Central memory CD8-positive, alpha-beta T cell (primary cell): ENCODE measurements around the gene TTC28.

Experiments
- ATAC-seq: fragments of 150-1000 bp; cut with Tn5 transposase; replicated peaks from 2 replicates; pipeline ENCODE4 v1.10.0; 2022; ENCODE audit warnings: mild to moderate bottlenecking, moderate FRiP score, moderate number of reproducible peaks; ENCODE audit not compliant: poor library complexity, severe bottlenecking; ENCODE audit errors: extremely low read depth
- DNase-seq, 2 donors: peaks; one replicate each; pipeline ENCODE4 v3.0.0; 2021; ENCODE audit warnings: low spot score in 2 of 2
- H3K27ac Mint-ChIP-seq: one replicate; pipeline ENCODE4 v1.8.0; 2022; ENCODE audit warnings: low read depth, mild to moderate bottlenecking, moderate library complexity, mixed read lengths
- H3K27me3 Mint-ChIP-seq: one replicate; pipeline ENCODE4 v1.8.0; 2022; ENCODE audit warnings: mixed read lengths
- H3K36me3 Mint-ChIP-seq: one replicate; pipeline ENCODE4 v1.8.0; 2022; ENCODE audit warnings: mild to moderate bottlenecking, moderate library complexity, mixed read lengths; ENCODE audit not compliant: insufficient read depth
- H3K4me1 Mint-ChIP-seq: one replicate; pipeline ENCODE4 v1.8.0; 2022; ENCODE audit warnings: mixed read lengths
- H3K4me3 Mint-ChIP-seq: one replicate; pipeline ENCODE4 v1.8.0; 2022; ENCODE audit warnings: mild to moderate bottlenecking, moderate library complexity, mixed read lengths
- H3K9me3 Mint-ChIP-seq: one replicate; pipeline ENCODE4 v1.8.0; 2022; ENCODE audit warnings: mixed read lengths

Gene TTC28

DNA sequence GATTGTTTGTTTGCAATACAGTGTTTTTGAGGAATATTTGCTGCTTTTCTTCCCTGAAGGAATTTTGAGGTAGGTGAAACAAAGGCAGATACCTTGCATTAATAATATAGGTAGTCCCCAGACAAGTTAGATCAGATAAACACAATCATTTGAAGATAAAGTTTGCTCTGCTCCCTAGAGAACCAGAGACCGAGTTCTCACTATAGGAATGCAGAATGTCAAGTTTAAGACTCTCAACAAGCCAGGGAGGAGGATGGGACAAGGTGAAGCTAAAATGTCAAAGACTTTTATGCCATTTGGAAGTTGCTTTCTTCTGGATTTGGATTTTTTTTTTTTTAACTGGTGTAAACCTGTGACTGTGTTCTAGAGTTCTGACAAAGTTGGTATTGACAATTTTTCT, 364.7 kb downstream of the TTC28 start:
- ATAC-seq = no peak
- Mint-ChIP-seq H3K4me1 (no peaks in the 10 kb centered on the region), H3K27ac (no peak overlapping the region), H3K4me3 (no peak overlapping the region), H3K9me3 (no peaks in the 10 kb centered on the region), H3K36me3 (peaks cover 1% of the 10 kb centered on the region), H3K27me3 (peaks cover 38% of the 10 kb centered on the region)
- no peak for DNase-seq

DNA sequence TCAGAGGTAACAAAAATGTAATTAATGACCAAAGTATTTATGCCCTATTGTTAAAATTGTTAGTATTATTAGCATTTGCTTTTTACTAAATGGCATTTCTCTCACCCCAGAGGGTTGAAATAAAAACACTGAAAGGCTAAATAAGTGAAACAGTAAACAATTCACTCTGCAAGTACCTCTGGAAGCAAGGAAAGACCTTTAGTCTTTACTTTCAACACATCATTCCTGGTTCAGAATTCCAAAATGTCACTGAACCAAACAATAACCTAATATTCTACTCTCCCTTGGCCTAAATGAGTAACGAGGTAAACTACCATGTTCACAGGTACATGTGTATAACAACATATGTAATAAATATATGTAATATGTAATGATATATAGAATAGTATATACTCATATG, 369.3 kb downstream of the TTC28 start:
- Mint-ChIP-seq H3K4me3 (no peak overlapping the region), H3K36me3 (peaks cover 1% of the 10 kb centered on the region), H3K27ac (no peak overlapping the region), H3K27me3 (peaks cover 14% of the 10 kb centered on the region), H3K9me3 (no peaks in the 10 kb centered on the region), H3K4me1 (no peaks in the 10 kb centered on the region)
- DNase-seq = no peak
- ATAC-seq = no peak

DNA sequence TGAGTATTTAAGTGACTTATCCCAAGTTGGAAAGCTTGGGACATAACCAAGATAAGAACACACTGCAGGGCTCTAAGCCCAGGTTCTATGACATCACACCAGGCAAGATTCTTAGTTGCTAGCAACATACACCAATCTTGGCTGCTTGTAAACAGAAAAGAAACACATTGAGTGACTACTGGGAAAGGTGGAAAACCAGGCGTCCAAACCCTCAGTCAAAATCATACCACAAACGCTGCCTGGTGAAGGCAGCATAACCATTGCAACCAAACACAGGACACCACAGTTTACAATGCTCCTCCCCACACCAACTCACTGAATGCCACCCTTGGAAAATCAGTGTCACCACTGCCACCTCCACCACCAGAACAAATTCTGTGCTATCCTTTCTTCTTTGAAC, 379.9 kb downstream of the TTC28 start:
- Mint-ChIP-seq H3K27me3 (peaks cover 28% of the 10 kb centered on the region), H3K4me3 (no peak overlapping the region), H3K36me3 (no peaks in the 10 kb centered on the region), H3K27ac (no peak overlapping the region), H3K4me1 (no peaks in the 10 kb centered on the region), H3K9me3 (no peaks in the 10 kb centered on the region)
- ATAC-seq = no peak
- DNase-seq = no peak

DNA sequence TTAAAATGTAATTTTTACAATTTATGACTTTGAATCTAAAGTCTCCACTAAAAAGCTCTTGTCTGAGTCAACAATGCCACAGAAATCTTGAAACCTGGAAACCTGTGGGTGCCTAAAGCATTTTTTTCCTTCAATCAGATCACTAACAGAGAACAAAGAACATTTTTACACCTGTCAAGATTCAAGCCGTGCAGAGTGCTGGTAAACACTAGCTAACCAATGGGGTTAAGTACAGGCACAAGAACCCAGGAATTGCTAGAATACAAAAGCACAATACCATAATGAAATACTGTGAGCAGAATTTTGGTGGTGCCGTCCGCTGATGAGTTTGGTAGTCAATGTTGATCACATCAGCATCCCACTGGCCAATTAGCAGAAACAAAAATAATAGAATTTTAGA, 380.3 kb downstream of the TTC28 start:
- Mint-ChIP-seq H3K27ac (no peak overlapping the region), H3K27me3 (peaks cover 28% of the 10 kb centered on the region), H3K36me3 (no peaks in the 10 kb centered on the region), H3K4me3 (no peak overlapping the region), H3K9me3 (no peaks in the 10 kb centered on the region), H3K4me1 (no peaks in the 10 kb centered on the region)
- DNase-seq (no peak), ATAC-seq (no peak)

DNA sequence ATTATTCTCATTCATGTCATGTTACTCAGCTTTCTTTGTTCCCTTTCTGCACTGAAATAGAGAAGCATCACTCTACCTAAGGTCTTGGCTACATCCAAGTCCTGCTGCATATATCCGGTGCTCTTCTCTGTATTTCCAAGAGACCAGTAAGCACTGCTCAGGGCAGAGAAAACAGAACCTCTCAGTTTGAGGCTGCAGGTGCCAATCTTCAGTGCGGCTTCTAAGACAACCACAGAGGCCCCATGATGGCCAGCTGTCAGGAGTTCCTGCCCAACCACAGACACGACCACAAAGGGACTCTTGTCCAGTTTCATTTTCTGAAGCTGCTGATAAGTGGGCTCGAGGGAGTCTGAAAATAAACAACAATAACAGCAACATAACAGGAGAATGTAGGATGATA, 382.1 kb downstream of the TTC28 start:
- peaks cover 33% of the 10 kb centered on the region for H3K27me3 Mint-ChIP-seq
- ATAC-seq (no peak), DNase-seq (no peak)
- H3K4me3 Mint-ChIP-seq = no peak overlapping the region
- no peak overlapping the region for H3K27ac Mint-ChIP-seq
- H3K9me3 Mint-ChIP-seq = no peaks in the 10 kb centered on the region
- no peaks in the 10 kb centered on the region for H3K4me1 Mint-ChIP-seq
- no peaks in the 10 kb centered on the region for H3K36me3 Mint-ChIP-seq

DNA sequence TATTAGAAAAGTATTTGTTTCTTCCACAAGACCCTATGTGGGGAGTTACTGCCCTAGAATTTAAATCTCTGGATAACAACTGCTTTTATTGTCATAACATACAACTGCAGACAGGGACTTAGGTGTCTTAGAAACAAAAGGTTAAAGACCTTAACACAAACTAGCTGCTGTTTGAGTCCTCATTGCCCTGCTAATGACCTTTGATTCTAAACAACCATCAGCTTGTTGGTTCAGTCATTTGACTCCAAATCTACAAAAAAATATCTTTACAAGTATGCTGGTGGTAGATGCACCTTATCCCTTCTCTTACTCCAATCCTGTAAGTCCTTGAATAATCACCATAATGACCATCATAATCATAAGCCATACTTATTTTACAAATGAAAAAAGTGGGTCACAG, 383.2 kb downstream of the TTC28 start:
- H3K27me3 Mint-ChIP-seq = peaks cover 29% of the 10 kb centered on the region
- no peaks in the 10 kb centered on the region for H3K36me3 Mint-ChIP-seq
- H3K4me3 Mint-ChIP-seq = no peak overlapping the region
- DNase-seq = no peak
- no peak overlapping the region for H3K27ac Mint-ChIP-seq
- no peak for ATAC-seq
- no peaks in the 10 kb centered on the region for H3K9me3 Mint-ChIP-seq
- no peaks in the 10 kb centered on the region for H3K4me1 Mint-ChIP-seq

DNA sequence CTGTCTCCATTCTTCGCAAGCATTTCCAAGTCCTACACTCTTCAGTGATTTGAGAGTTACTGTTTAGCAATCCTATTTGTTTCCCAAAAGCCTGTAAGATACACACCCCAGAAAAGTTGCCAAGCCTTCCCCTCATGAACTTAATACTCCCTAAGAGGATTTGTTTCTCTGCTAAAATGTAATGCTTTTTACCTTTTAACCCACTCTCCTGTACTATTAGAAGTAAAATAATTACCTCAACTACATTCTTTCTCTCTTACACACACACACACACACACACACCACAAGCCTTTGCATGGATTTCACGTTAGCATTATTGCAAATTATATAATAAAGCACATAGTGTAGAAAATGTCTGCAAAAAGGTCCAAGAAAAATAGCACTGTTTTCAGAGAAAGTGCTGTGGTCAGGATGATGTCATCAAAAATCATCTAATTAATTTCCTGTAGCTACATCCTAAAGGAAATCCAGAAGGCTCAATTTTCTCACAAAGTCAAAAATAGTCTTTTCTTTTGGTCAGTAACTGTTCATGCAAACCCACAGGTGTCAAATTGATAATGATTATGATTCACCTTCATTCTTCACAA, 396.5 kb downstream of the TTC28 start:
- no peak for DNase-seq
- H3K4me1 Mint-ChIP-seq = no peaks in the 10 kb centered on the region
- peaks cover 15% of the 10 kb centered on the region for H3K27me3 Mint-ChIP-seq
- ATAC-seq = no peak
- no peaks in the 10 kb centered on the region for H3K9me3 Mint-ChIP-seq
- peaks cover 3% of the 10 kb centered on the region for H3K36me3 Mint-ChIP-seq
- no peak overlapping the region for H3K27ac Mint-ChIP-seq
- no peak overlapping the region for H3K4me3 Mint-ChIP-seq

DNA sequence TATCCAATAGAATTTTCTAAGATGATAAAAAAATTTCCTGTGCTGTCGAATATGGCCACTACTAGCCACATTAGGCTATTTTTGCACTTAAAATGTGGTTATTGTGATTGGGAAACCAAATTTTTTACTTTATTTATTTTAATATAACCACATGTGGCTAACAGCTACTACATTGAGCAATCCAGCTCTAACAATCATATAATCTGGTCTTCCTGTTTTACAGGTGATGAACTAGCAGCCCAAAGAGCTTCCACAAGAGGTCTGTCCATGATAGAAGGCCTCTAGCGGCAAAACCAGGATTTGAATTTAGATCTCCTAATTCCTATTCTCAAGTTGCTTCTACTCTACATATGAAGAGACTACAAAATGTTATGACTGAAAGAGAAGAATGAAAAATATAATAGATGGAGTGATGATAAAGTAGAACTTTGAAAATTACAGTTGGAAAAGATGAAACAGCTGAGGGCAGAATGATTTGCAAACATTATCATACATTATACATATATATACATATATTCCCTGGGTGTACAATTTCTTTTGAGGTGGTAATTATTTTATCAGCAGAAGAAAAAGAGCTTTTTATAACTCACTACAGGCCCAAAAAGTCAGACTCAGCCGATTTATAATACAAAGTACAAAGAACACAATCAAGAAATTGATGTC, 397.1 kb downstream of the TTC28 start:
- peaks cover 15% of the 10 kb centered on the region for H3K27me3 Mint-ChIP-seq
- DNase-seq = no peak
- H3K9me3 Mint-ChIP-seq = no peaks in the 10 kb centered on the region
- H3K4me1 Mint-ChIP-seq = no peaks in the 10 kb centered on the region
- H3K4me3 Mint-ChIP-seq = no peak overlapping the region
- H3K27ac Mint-ChIP-seq = no peak overlapping the region
- H3K36me3 Mint-ChIP-seq = peaks cover 3% of the 10 kb centered on the region
- no peak for ATAC-seq

DNA sequence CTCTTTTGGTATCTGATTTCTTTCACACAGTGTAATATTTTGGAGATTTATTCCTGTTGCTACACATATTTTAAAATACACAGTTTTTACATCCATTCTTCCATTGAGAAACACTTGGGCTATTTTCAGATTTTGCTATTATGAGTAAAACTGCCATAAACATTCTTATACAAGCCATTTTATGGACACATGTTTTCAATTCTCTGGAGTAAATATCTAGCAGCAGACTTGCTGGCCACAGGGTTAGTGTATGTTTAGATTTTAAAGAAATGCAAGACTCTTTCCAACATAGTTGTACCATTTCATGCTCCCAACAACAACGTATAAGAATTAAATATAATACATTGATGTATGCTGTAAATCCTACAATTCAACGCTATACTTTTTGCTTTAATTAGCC, 399.8 kb downstream of the TTC28 start:
- Mint-ChIP-seq H3K27me3 (peaks cover 11% of the 10 kb centered on the region), H3K27ac (no peak overlapping the region), H3K36me3 (peaks cover 1% of the 10 kb centered on the region), H3K4me1 (no peaks in the 10 kb centered on the region), H3K9me3 (no peaks in the 10 kb centered on the region), H3K4me3 (no peak overlapping the region)
- DNase-seq = no peak
- no peak for ATAC-seq

DNA sequence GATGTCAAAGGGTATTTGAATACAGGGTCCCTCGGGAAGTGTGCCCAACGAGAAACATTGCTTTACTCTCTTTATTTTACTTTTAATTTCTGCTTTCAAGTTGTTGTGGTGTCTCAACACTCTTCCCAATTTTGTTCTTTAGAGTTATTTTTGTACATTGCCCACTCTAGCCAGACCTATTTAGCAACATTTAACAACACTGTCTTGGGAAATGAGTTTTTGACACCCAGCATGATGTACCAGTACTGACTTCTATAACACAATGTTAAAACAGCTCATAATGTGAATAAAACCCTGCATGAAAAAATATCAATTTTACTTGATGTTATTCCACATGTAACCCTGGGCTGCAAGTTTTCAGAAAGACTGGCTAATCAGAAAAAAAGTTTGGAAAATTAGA, 410.4 kb downstream of the TTC28 start:
- ATAC-seq = no peak
- H3K27me3 Mint-ChIP-seq = peaks cover 50% of the 10 kb centered on the region
- H3K4me1 Mint-ChIP-seq = no peaks in the 10 kb centered on the region

DNA sequence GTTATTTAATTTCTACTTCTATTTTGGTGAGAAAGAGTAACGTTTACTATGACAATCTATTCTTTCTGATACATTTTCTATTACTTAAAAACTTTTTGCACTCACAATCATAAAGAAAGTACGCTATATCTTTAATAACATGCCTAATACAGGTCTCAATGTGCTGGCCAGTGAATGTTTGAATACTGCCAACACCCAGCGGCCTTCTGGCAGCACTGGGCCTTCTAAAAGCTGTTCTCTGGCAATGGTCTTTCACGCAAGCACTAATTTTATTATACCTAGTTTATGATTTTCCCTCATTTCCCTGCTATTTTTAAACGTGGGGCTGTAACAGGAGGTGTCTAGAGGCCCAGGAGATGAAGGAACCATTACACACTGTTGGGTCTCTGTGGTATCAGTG, 410.8 kb downstream of the TTC28 start:
- H3K4me1 Mint-ChIP-seq = no peaks in the 10 kb centered on the region
- no peak overlapping the region for H3K4me3 Mint-ChIP-seq
- ATAC-seq (no peak), DNase-seq (no peak)
- H3K36me3 Mint-ChIP-seq = no peaks in the 10 kb centered on the region
- H3K9me3 Mint-ChIP-seq = no peaks in the 10 kb centered on the region
- H3K27me3 Mint-ChIP-seq = peaks cover 53% of the 10 kb centered on the region
- no peak overlapping the region for H3K27ac Mint-ChIP-seq

More for the DNA sequence above, 410.4 kb downstream of the TTC28 start:
- Mint-ChIP-seq H3K4me3 (no peak overlapping the region), H3K9me3 (no peaks in the 10 kb centered on the region), H3K27ac (no peak overlapping the region), H3K36me3 (no peaks in the 10 kb centered on the region)
- no peak for DNase-seq

DNA sequence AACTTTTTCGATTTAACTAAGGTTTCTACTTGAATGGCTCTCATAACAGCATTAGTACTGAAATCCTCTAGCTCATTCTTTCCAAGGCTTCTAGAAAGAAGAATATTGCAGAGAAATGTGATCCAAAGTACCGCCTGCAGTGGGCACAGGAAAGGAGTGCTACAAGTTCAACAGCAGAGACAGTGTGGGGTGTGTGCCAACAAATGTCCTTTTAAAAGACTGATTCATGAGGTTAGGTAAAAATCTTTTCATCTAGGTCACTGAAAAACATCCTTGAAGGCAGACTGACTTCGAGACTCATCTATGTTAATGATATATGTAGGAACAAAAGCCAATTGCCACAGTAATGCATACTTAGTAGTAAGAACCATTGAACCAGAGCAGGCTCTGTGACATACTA, 411.5 kb downstream of the TTC28 start:
- DNase-seq = no peak
- no peaks in the 10 kb centered on the region for H3K36me3 Mint-ChIP-seq
- no peaks in the 10 kb centered on the region for H3K9me3 Mint-ChIP-seq
- H3K27ac Mint-ChIP-seq = no peak overlapping the region
- no peaks in the 10 kb centered on the region for H3K4me1 Mint-ChIP-seq
- H3K4me3 Mint-ChIP-seq = no peak overlapping the region
- no peak for ATAC-seq
- peaks cover 47% of the 10 kb centered on the region for H3K27me3 Mint-ChIP-seq

DNA sequence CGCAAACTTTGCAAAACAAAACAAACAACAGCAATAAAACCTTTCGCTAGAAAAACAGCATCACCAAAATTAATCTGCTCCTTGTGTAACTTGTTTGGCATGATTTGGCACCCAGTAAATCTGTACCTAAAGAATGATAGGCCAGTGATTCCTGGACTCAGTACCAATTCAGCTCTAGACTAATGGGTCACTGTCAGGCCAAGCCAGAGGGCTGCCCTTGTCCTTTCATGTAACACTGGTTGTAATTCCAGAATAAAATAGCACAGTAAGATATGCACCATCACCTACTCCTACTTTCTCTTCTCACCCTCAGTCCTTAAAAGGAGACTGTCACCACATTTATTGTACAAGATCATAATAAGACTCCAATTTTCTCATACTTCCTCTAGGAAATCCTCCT, 419.0 kb downstream of the TTC28 start:
- no peaks in the 10 kb centered on the region for H3K9me3 Mint-ChIP-seq
- ATAC-seq (no peak), DNase-seq (no peak)
- no peak overlapping the region for H3K27ac Mint-ChIP-seq
- H3K4me3 Mint-ChIP-seq = no peak overlapping the region
- no peaks in the 10 kb centered on the region for H3K36me3 Mint-ChIP-seq
- no peaks in the 10 kb centered on the region for H3K4me1 Mint-ChIP-seq
- H3K27me3 Mint-ChIP-seq = peaks cover 22% of the 10 kb centered on the region
